HepG2 (cell line): Measurements from ENCODE around the gene TMEM114. TPM values are rescaled to one million over a fixed set of nuclear protein-coding genes. Genes with fewer than 3 reads are reported as not detected.

Source experiments
- ATM ChIP-seq: fragments of 450-650 bp; IDR thresholded peaks from 2 replicates; pipeline ENCODE4 v1.7.1; 2017; ENCODE audit warnings: mild to moderate bottlenecking, borderline replicate concordance
- BCL6 ChIP-seq: IDR thresholded peaks from 2 replicates; pipeline ENCODE4 v1.6.1; 2016; ENCODE audit warnings: missing genetic modification reagents, missing compliant biosample characterization
- MAF1 ChIP-seq: sonication (generic); formaldehyde crosslinking; IDR thresholded peaks from 2 replicates; pipeline ENCODE4 v1.5.0; 2020; ENCODE audit warnings: missing genetic modification reagents, borderline replicate concordance
- NONO ChIP-seq, 2 experiments: fragments of 450-650 bp in 1 of 2; sonication (generic) in 1 of 2; formaldehyde crosslinking in 1 of 2; IDR thresholded peaks in 1 of 2; conservative IDR thresholded peaks in 1 of 2; 2 replicates each; pipeline versions ENCODE4 v1.6.1 to v1.8.0; 2017 to 2022; ENCODE audit warnings: mild to moderate bottlenecking in 1 of 2, missing genetic modification reagents in 1 of 2, moderate library complexity in 1 of 2
- NR2F2 ChIP-seq: IDR thresholded peaks from 2 replicates; pipeline ENCODE4 v1.6.1; 2012; ENCODE audit warnings: low read depth, inconsistent platforms, borderline replicate concordance
- PLRG1 ChIP-seq: fragments of 450-650 bp; conservative IDR thresholded peaks from 2 replicates; pipeline ENCODE4 v1.6.1; 2016
- SALL1 ChIP-seq: sonication (generic); formaldehyde crosslinking; IDR thresholded peaks from 2 replicates; pipeline ENCODE4 v1.8.0; 2022; ENCODE audit warnings: mild to moderate bottlenecking, missing genetic modification reagents
- SRF ChIP-seq: IDR thresholded peaks from 2 replicates; pipeline ENCODE4 v1.6.1; 2011; ENCODE audit warnings: mild to moderate bottlenecking, low read depth, low read length, moderate library complexity
- STAG1 ChIP-seq: sonication (generic); formaldehyde crosslinking; IDR thresholded peaks from 2 replicates; pipeline ENCODE4 v1.4.0; 2020; ENCODE audit warnings: missing genetic modification reagents
- TBX2 ChIP-seq: sonication (generic); formaldehyde crosslinking; IDR thresholded peaks from 2 replicates; pipeline ENCODE4 v1.5.0; 2020; ENCODE audit warnings: missing genetic modification reagents, mild to moderate bottlenecking, borderline replicate concordance
- ZEB1 ChIP-seq: IDR thresholded peaks from 2 replicates; pipeline ENCODE4 v1.6.1; 2012; ENCODE audit warnings: mild to moderate bottlenecking, low read depth, inconsistent platforms; ENCODE audit not compliant: insufficient replicate concordance
- ZNF234 ChIP-seq: sonication (generic); formaldehyde crosslinking; conservative IDR thresholded peaks from 2 replicates; pipeline ENCODE4 v1.5.1; 2020; ENCODE audit warnings: mild to moderate bottlenecking, missing genetic modification reagents
- ZNF331 ChIP-seq: sonication (generic); formaldehyde crosslinking; IDR thresholded peaks from 2 replicates; pipeline ENCODE4 v1.4.0; 2020; ENCODE audit warnings: missing genetic modification reagents
- ZNF558 ChIP-seq: sonication (generic); formaldehyde crosslinking; IDR thresholded peaks from 2 replicates; pipeline ENCODE4 v1.9.0; 2022; ENCODE audit warnings: mild to moderate bottlenecking, missing genetic modification reagents, borderline replicate concordance
- ZNF749 ChIP-seq: sonication (generic); formaldehyde crosslinking; IDR thresholded peaks from 2 replicates; pipeline ENCODE4 v1.8.0; 2022; ENCODE audit warnings: mild to moderate bottlenecking, missing genetic modification reagents, moderate library complexity, borderline replicate concordance
- ZSCAN25 ChIP-seq: sonication (generic); formaldehyde crosslinking; IDR thresholded peaks from 2 replicates; pipeline ENCODE4 v1.8.0; 2022; ENCODE audit warnings: mild to moderate bottlenecking, missing genetic modification reagents
- polyA plus RNA-seq, 8 experiments: library from polyadenylated mRNA; depleted of rRNA in 3 of 8; stranded (reverse) in 7 of 8; unstranded in 1 of 8; fragments of >200 nt; fragmentation: Illumina TruSeq in 4 of 8; extraction: Trizol in 4 of 8; gene quantifications; 2 replicates each; pipeline versions ENCODE4 v1.2.1 to v1.2.3, GENCODE V29; 2011 to 2016; ENCODE audit warnings: low read depth in 4 of 8, missing spikeins in 1 of 8, mixed read lengths in 1 of 8; ENCODE audit not compliant: insufficient read depth in 1 of 8
- total RNA-seq, 5 experiments: library from RNA; depleted of rRNA; stranded (reverse); fragments of >200 nt; fragmentation: Illumina TruSeq; extraction: Trizol; gene quantifications; 2 replicates each; pipeline ENCODE4 v1.2.3, GENCODE V29; 2016; ENCODE audit warnings: low read depth in 1 of 5
- TF ChIP-seq, protein P1 (sequence below): sonication (generic); formaldehyde crosslinking; IDR thresholded peaks from 2 replicates; pipeline ENCODE4 v1.4.0; 2020; ENCODE audit warnings: missing genetic modification reagents
- TF ChIP-seq, protein P2 (sequence below): sonication (generic); formaldehyde crosslinking; IDR thresholded peaks from 2 replicates; pipeline ENCODE4 v1.4.0; 2020; ENCODE audit warnings: missing genetic modification reagents
- TF ChIP-seq, protein P3 (sequence below), 2 experiments: sonication (generic) in 1 of 2; formaldehyde crosslinking in 1 of 2; IDR thresholded peaks; 2 replicates each; pipeline versions ENCODE4 v1.4.0 to v1.6.1; 2016 to 2020; ENCODE audit warnings: borderline replicate concordance in 1 of 2, low read depth in 1 of 2, mild to moderate bottlenecking in 1 of 2, missing genetic modification reagents in 1 of 2
- TF ChIP-seq, protein P4 (sequence below): IDR thresholded peaks from 2 replicates; pipeline ENCODE4 v1.6.1; 2012; ENCODE audit warnings: inconsistent platforms

The TMEM114 gene
- total and polyA plus RNA-seq, 2 of the 13 experiments (the other 11 are each of a cell fraction or from before 2014, with no cell fraction given), result not detected

- TF ChIP-seq PLRG1, result no peak
- TF ChIP-seq BCL6 (CRISPR knock-in tag), result peak; percentile 23; the same call in 1 of the 2 replicates
- TF ChIP-seq NONO (IDR thresholded peaks at IDR 0.05), result no peak
- 0 out of 2 replicates have a peak, but pooled peaks have one; percentile 28 for TF ChIP-seq NONO (CRISPR knock-in tag; conservative IDR thresholded peaks at IDR 0.05)
- TF ChIP-seq SRF, result peak; percentile 91
- TF ChIP-seq, protein P1, sequence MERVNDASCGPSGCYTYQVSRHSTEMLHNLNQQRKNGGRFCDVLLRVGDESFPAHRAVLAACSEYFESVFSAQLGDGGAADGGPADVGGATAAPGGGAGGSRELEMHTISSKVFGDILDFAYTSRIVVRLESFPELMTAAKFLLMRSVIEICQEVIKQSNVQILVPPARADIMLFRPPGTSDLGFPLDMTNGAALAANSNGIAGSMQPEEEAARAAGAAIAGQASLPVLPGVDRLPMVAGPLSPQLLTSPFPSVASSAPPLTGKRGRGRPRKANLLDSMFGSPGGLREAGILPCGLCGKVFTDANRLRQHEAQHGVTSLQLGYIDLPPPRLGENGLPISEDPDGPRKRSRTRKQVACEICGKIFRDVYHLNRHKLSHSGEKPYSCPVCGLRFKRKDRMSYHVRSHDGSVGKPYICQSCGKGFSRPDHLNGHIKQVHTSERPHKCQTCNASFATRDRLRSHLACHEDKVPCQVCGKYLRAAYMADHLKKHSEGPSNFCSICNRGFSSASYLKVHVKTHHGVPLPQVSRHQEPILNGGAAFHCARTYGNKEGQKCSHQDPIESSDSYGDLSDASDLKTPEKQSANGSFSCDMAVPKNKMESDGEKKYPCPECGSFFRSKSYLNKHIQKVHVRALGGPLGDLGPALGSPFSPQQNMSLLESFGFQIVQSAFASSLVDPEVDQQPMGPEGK (CRISPR knock-in tag), result peak; percentile 93
- peak; percentile 98 for TF ChIP-seq ZEB1
- TF ChIP-seq MAF1 (CRISPR knock-in tag), result no peak
- TF ChIP-seq, protein P2, sequence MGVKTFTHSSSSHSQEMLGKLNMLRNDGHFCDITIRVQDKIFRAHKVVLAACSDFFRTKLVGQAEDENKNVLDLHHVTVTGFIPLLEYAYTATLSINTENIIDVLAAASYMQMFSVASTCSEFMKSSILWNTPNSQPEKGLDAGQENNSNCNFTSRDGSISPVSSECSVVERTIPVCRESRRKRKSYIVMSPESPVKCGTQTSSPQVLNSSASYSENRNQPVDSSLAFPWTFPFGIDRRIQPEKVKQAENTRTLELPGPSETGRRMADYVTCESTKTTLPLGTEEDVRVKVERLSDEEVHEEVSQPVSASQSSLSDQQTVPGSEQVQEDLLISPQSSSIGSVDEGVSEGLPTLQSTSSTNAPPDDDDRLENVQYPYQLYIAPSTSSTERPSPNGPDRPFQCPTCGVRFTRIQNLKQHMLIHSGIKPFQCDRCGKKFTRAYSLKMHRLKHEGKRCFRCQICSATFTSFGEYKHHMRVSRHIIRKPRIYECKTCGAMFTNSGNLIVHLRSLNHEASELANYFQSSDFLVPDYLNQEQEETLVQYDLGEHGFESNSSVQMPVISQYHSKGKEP (CRISPR knock-in tag), result no peak
- TF ChIP-seq ZNF234, result no peak
- TF ChIP-seq, protein P3, sequence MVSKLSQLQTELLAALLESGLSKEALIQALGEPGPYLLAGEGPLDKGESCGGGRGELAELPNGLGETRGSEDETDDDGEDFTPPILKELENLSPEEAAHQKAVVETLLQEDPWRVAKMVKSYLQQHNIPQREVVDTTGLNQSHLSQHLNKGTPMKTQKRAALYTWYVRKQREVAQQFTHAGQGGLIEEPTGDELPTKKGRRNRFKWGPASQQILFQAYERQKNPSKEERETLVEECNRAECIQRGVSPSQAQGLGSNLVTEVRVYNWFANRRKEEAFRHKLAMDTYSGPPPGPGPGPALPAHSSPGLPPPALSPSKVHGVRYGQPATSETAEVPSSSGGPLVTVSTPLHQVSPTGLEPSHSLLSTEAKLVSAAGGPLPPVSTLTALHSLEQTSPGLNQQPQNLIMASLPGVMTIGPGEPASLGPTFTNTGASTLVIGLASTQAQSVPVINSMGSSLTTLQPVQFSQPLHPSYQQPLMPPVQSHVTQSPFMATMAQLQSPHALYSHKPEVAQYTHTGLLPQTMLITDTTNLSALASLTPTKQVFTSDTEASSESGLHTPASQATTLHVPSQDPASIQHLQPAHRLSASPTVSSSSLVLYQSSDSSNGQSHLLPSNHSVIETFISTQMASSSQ (IDR thresholded peaks at IDR 0.05; ENCODE audit: low read depth), result peak; percentile 96
- TF ChIP-seq, protein P3 (CRISPR knock-in tag; IDR thresholded peaks at IDR 0.05; ENCODE audit: borderline replicate concordance), result peak; percentile 94; the same call in 1 of the 2 replicates
- peak; percentile 97 for TF ChIP-seq TBX2
- 0 out of 2 replicates have a peak, but pooled peaks have one; percentile 11 for TF ChIP-seq ZNF558 (CRISPR knock-in tag)
- TF ChIP-seq SALL1, result peak; percentile 95
- TF ChIP-seq NR2F2, result 0 out of 2 replicates have a peak, but pooled peaks have one; percentile 24
- no peak for TF ChIP-seq ZNF749 (CRISPR knock-in tag)
- peak; percentile 30; the same call in 1 of the 2 replicates for TF ChIP-seq ZNF331
- no peak for TF ChIP-seq ATM
- TF ChIP-seq STAG1 (CRISPR knock-in tag), result 0 out of 2 replicates have a peak, but pooled peaks have one; percentile 10
- peak; percentile 55; the same call in 1 of the 2 replicates for TF ChIP-seq ZSCAN25
- TF ChIP-seq, protein P4, sequence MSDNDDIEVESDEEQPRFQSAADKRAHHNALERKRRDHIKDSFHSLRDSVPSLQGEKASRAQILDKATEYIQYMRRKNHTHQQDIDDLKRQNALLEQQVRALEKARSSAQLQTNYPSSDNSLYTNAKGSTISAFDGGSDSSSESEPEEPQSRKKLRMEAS, result no peak
Observed at GRCh38 chr16:8537691-8538342, 52.5 kb downstream of the TMEM114 start (continued).
